GM12891 (cell line): ENCODE measurements around the gene TOMM34.

Source experiments
- PAX5 ChIP-seq: IDR thresholded peaks from 2 replicates; pipeline ENCODE4 v1.6.1; 2011; ENCODE audit warnings: low read length, moderate library complexity, mild to moderate bottlenecking; ENCODE audit not compliant: insufficient read depth, severe bottlenecking
- POLR2A ChIP-seq: IDR thresholded peaks from 2 replicates; pipeline ENCODE4 v1.6.1; 2011; ENCODE audit warnings: low read depth, low read length, control low read depth
- POLR2AphosphoS5 ChIP-seq: IDR thresholded peaks from 2 replicates; pipeline ENCODE4 v1.6.1; 2011; ENCODE audit warnings: low read depth, low read length, control low read depth
- SPI1 ChIP-seq: IDR thresholded peaks from 2 replicates; pipeline ENCODE4 v1.6.1; 2011; ENCODE audit warnings: low read depth, low read length, control low read depth

- TF ChIP-seq POLR2AphosphoS5 (no peak), POLR2A (no peak), SPI1 (no peak), PAX5 (no peak)
These were observed 59.9 kb downstream of the TOMM34 start for GRCh38 chr20:44900231-44900854.
